NCI-H446 (cell line): Measurements from ENCODE around the gene RNF20.

ENCODE experiments used
- DNase-seq, 2 experiments: peaks; one replicate each; lab custom pipeline; 2025; lab: John Stamatoyannopoulos, UW

The RNF20 gene

DNA sequence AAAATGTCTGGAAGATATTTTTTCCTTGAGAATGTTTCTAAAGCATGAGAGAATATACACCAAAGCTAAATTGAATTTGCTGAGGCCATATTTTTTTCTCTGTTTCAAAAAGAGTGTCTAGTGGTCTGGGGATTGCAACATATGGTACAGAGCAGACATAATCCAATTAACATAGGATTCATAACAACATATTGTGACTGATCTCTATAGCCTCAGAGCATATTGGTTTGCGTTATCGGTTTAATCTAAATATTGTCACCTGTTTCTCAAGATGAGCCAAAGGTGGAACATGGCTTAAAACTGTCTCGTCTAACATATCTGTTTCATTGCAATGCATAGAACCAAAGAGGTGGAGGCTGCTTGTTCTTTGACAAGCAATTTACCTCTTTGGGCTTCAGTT, 57.2 kb downstream of the RNF20 start:
- no peak for DNase-seq

- no peak for DNase-seq
Observed at GRCh38 chr9:101591787-101592446, 58.3 kb downstream of the RNF20 start.

GRCh38 chr9:101592788-101593187, 59.1 kb downstream of the RNF20 start:
- no peak for DNase-seq

GRCh38 chr9:101593345-101593744, 59.7 kb downstream of the RNF20 start:
- DNase-seq: no peak

DNA sequence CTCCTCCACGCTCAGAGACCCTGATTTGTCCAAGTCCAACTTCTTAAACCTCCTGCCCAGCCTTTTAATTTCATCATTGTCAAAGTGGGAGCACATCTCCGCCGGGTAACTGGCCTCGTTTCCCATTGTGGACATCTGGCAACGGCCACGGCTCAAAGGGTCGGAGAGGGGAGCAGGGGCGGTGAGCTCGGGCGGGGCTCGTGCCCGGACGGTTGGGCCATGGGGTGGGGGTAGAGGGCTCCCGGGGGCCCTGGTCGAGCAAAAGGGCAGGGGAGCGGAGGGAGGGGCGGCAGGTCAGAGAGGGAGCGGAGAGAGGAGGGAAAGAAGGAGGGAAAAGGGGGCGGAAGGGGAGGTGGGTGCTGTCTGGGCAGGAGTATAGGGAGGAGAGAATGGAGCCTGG, 61.1 kb downstream of the RNF20 start, which contains the start of gene PPP3R2:
PPP3R2 (minus strand) TSS at position 174 of the 400 bp plus-strand sequence; CDS start at position 126, 48 bp downstream.
- DNase-seq: no peak

GRCh38 chr9:101601904-101602765, 68.5 kb downstream of the RNF20 start:
- peak in 1 of 2 experiments; percentile 67 for DNase-seq

- no peak for DNase-seq
Observed at GRCh38 chr9:101604296-101604695, 70.6 kb downstream of the RNF20 start.

- no peak for DNase-seq
Observed at GRCh38 chr9:101605547-101605946, 71.9 kb downstream of the RNF20 start.
